ENCODE results near the gene DAZL.

DNA sequence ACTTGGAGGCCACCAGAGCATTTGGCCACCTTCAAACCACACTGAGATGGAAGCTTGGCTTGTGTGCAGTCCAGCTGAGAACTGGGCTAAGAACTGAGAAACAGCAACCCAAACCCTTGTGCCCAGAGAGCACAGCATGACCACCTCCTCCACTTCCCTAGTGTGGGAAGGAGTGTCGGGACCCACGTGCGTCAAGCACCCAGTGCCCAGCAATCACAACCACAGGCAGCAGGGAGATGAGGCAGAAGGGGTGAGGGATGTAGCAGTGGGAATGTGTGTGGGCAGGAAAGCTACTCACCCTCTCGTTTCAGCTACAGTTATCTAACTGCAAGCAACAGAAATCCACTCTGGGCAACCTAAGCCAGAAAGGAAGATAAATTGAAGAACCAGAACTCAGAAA is 66.7 kb downstream of the DAZL start:
- TF ChIP-seq, protein P1, sequence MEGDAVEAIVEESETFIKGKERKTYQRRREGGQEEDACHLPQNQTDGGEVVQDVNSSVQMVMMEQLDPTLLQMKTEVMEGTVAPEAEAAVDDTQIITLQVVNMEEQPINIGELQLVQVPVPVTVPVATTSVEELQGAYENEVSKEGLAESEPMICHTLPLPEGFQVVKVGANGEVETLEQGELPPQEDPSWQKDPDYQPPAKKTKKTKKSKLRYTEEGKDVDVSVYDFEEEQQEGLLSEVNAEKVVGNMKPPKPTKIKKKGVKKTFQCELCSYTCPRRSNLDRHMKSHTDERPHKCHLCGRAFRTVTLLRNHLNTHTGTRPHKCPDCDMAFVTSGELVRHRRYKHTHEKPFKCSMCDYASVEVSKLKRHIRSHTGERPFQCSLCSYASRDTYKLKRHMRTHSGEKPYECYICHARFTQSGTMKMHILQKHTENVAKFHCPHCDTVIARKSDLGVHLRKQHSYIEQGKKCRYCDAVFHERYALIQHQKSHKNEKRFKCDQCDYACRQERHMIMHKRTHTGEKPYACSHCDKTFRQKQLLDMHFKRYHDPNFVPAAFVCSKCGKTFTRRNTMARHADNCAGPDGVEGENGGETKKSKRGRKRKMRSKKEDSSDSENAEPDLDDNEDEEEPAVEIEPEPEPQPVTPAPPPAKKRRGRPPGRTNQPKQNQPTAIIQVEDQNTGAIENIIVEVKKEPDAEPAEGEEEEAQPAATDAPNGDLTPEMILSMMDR (tag by site-specific recombination; IDR thresholded peaks at IDR 0.05) = no peak
- no peak for TF ChIP-seq SP7 (tag by site-specific recombination; IDR thresholded peaks at IDR 0.05)

All from HEK293 (cell line).